Body of pancreas (tissue), 4 donors: ENCODE data around the gene MORN1.

ENCODE experiments used
- CTCF ChIP-seq, 7 experiments: fragments of 450-650 bp in 4 of 7; fragments of 200-600 bp in 3 of 7; sonication (generic) in 3 of 7; IDR thresholded peaks; one replicate each; pipeline ENCODE4 v1.5.1; 2016 to 2019; ENCODE audit warnings: antibody characterized with exemption in 7 of 7
- POLR2A ChIP-seq, 3 donors: fragments of 450-650 bp; IDR thresholded peaks; one replicate each; pipeline ENCODE4 v1.6.1; 2016; ENCODE audit warnings: antibody characterized with exemption in 3 of 3, mild to moderate bottlenecking in 2 of 3

GRCh38 chr1:2323451-2323974, 67.8 kb downstream of the MORN1 start:
- no peak for TF ChIP-seq CTCF (IDR thresholded peaks at IDR 0.05)
- no peak for TF ChIP-seq POLR2A (IDR thresholded peaks at IDR 0.05)
